ENCODE data around the gene ASB1.

GRCh38 chr2:238475566-238475965 lies 48.8 kb downstream of the ASB1 start:
- TF ChIP-seq POLR2A (IDR thresholded peaks at IDR 0.05) = no peak
- peak in 1 of 2 donors; percentile 12 for TF ChIP-seq POLR2AphosphoS5 (IDR thresholded peaks at IDR 0.05; ENCODE audit: insufficient read depth in 1 of 2, low read depth in 1 of 2)

All from vagina (tissue), 2 donors.